ENCODE measurements around the gene LYPD6B.

Gene LYPD6B

GRCh38 chr2:149164827-149165226 lies 126.3 kb downstream of the LYPD6B start:
- Mint-ChIP-seq H3K36me3 (no peaks in the 10 kb centered on the region), H3K9me3 (no peaks in the 10 kb centered on the region), H3K27ac (no peak overlapping the region), H3K4me3 (no peak overlapping the region), H3K4me1 (peaks cover 14% of the 10 kb centered on the region), H3K27me3 (peaks cover 4% of the 10 kb centered on the region)

GRCh38 chr2:149167001-149167780 lies 128.7 kb downstream of the LYPD6B start:
- Mint-ChIP-seq H3K4me1 (peaks cover 4% of the 10 kb centered on the region), H3K36me3 (no peaks in the 10 kb centered on the region), H3K4me3 (no peak overlapping the region), H3K27ac (no peak overlapping the region), H3K9me3 (no peaks in the 10 kb centered on the region), H3K27me3 (peaks cover 4% of the 10 kb centered on the region)

- H3K4me1 Mint-ChIP-seq = peaks cover 4% of the 10 kb centered on the region
- H3K9me3 Mint-ChIP-seq = no peaks in the 10 kb centered on the region
- H3K4me3 Mint-ChIP-seq = no peak overlapping the region
- no peaks in the 10 kb centered on the region for H3K36me3 Mint-ChIP-seq
- H3K27ac Mint-ChIP-seq = no peak overlapping the region
- peaks cover 4% of the 10 kb centered on the region for H3K27me3 Mint-ChIP-seq
Measured at GRCh38 chr2:149167941-149168340, 129.4 kb downstream of the LYPD6B start.

GRCh38 chr2:149169656-149170055 lies 131.2 kb downstream of the LYPD6B start:
- Mint-ChIP-seq H3K4me1 (peaks cover 4% of the 10 kb centered on the region), H3K4me3 (no peak overlapping the region)

GRCh38 chr2:149170156-149170555 lies 131.7 kb downstream of the LYPD6B start:
- H3K27ac Mint-ChIP-seq = no peak overlapping the region
- H3K36me3 Mint-ChIP-seq = no peaks in the 10 kb centered on the region
- H3K9me3 Mint-ChIP-seq = no peaks in the 10 kb centered on the region
- no peaks in the 10 kb centered on the region for H3K27me3 Mint-ChIP-seq
- no peak overlapping the region for H3K4me3 Mint-ChIP-seq
- H3K4me1 Mint-ChIP-seq = peaks cover 4% of the 10 kb centered on the region

More at GRCh38 chr2:149169656-149170055, 131.2 kb downstream of the LYPD6B start:
- Mint-ChIP-seq H3K27ac (no peak overlapping the region), H3K9me3 (no peaks in the 10 kb centered on the region), H3K27me3 (no peaks in the 10 kb centered on the region), H3K36me3 (no peaks in the 10 kb centered on the region)

GRCh38 chr2:149170911-149171310 lies 132.4 kb downstream of the LYPD6B start:
- H3K4me1 Mint-ChIP-seq = peaks cover 4% of the 10 kb centered on the region
- H3K9me3 Mint-ChIP-seq = no peaks in the 10 kb centered on the region
- no peak overlapping the region for H3K27ac Mint-ChIP-seq
- no peaks in the 10 kb centered on the region for H3K36me3 Mint-ChIP-seq
- no peaks in the 10 kb centered on the region for H3K27me3 Mint-ChIP-seq
- H3K4me3 Mint-ChIP-seq = no peak overlapping the region

GRCh38 chr2:149173220-149173619 lies 134.7 kb downstream of the LYPD6B start:
- Mint-ChIP-seq H3K36me3 (no peaks in the 10 kb centered on the region), H3K27ac (no peak overlapping the region), H3K4me1 (no peaks in the 10 kb centered on the region), H3K4me3 (no peak overlapping the region), H3K27me3 (no peaks in the 10 kb centered on the region), H3K9me3 (no peaks in the 10 kb centered on the region)

GRCh38 chr2:149175956-149176355 lies 137.5 kb downstream of the LYPD6B start:
- H3K27me3 Mint-ChIP-seq = no peaks in the 10 kb centered on the region
- H3K4me1 Mint-ChIP-seq = no peaks in the 10 kb centered on the region
- H3K27ac Mint-ChIP-seq = no peak overlapping the region
- H3K36me3 Mint-ChIP-seq = no peaks in the 10 kb centered on the region
- H3K9me3 Mint-ChIP-seq = no peaks in the 10 kb centered on the region
- H3K4me3 Mint-ChIP-seq = no peak overlapping the region

- H3K4me1 Mint-ChIP-seq = no peaks in the 10 kb centered on the region
- no peaks in the 10 kb centered on the region for H3K9me3 Mint-ChIP-seq
Measured at GRCh38 chr2:149178612-149179011, 140.1 kb downstream of the LYPD6B start.

GRCh38 chr2:149180226-149180875 lies 141.9 kb downstream of the LYPD6B start:
- H3K36me3 Mint-ChIP-seq = no peaks in the 10 kb centered on the region
- no peaks in the 10 kb centered on the region for H3K9me3 Mint-ChIP-seq
- no peak overlapping the region for H3K27ac Mint-ChIP-seq

More at GRCh38 chr2:149178612-149179011, 140.1 kb downstream of the LYPD6B start:
- no peaks in the 10 kb centered on the region for H3K36me3 Mint-ChIP-seq
- no peak overlapping the region for H3K4me3 Mint-ChIP-seq
- no peak overlapping the region for H3K27ac Mint-ChIP-seq
- no peaks in the 10 kb centered on the region for H3K27me3 Mint-ChIP-seq

GRCh38 chr2:149183187-149183586 lies 144.7 kb downstream of the LYPD6B start:
- H3K27me3 Mint-ChIP-seq = no peaks in the 10 kb centered on the region
- no peaks in the 10 kb centered on the region for H3K9me3 Mint-ChIP-seq
- H3K4me1 Mint-ChIP-seq = no peaks in the 10 kb centered on the region
- H3K27ac Mint-ChIP-seq = no peak overlapping the region
- no peak overlapping the region for H3K4me3 Mint-ChIP-seq
- H3K36me3 Mint-ChIP-seq = no peaks in the 10 kb centered on the region

More at GRCh38 chr2:149180226-149180875, 141.9 kb downstream of the LYPD6B start:
- Mint-ChIP-seq H3K4me1 (no peaks in the 10 kb centered on the region), H3K27me3 (no peaks in the 10 kb centered on the region), H3K4me3 (no peak overlapping the region)

- Mint-ChIP-seq H3K9me3 (no peaks in the 10 kb centered on the region), H3K36me3 (no peaks in the 10 kb centered on the region)
Measured at GRCh38 chr2:149184991-149185390, 146.5 kb downstream of the LYPD6B start.

GRCh38 chr2:149185942-149186490 lies 147.5 kb downstream of the LYPD6B start:
- Mint-ChIP-seq H3K36me3 (no peaks in the 10 kb centered on the region), H3K27me3 (peaks cover 1% of the 10 kb centered on the region), H3K9me3 (no peaks in the 10 kb centered on the region), H3K27ac (no peak overlapping the region), H3K4me1 (no peaks in the 10 kb centered on the region), H3K4me3 (no peak overlapping the region)

More at GRCh38 chr2:149184991-149185390, 146.5 kb downstream of the LYPD6B start:
- Mint-ChIP-seq H3K4me1 (no peaks in the 10 kb centered on the region), H3K4me3 (no peak overlapping the region), H3K27me3 (peaks cover 1% of the 10 kb centered on the region), H3K27ac (no peak overlapping the region)

GRCh38 chr2:149187057-149187456 lies 148.6 kb downstream of the LYPD6B start:
- no peak overlapping the region for H3K27ac Mint-ChIP-seq
- peaks cover 1% of the 10 kb centered on the region for H3K27me3 Mint-ChIP-seq
- no peaks in the 10 kb centered on the region for H3K4me1 Mint-ChIP-seq
- H3K36me3 Mint-ChIP-seq = no peaks in the 10 kb centered on the region
- H3K4me3 Mint-ChIP-seq = no peak overlapping the region
- H3K9me3 Mint-ChIP-seq = no peaks in the 10 kb centered on the region

GRCh38 chr2:149188291-149188690 lies 149.8 kb downstream of the LYPD6B start:
- Mint-ChIP-seq H3K4me1 (no peaks in the 10 kb centered on the region), H3K9me3 (no peaks in the 10 kb centered on the region), H3K27ac (no peak overlapping the region), H3K36me3 (no peaks in the 10 kb centered on the region), H3K4me3 (no peak overlapping the region), H3K27me3 (peaks cover 1% of the 10 kb centered on the region)

GRCh38 chr2:149189769-149190168 lies 151.3 kb downstream of the LYPD6B start:
- H3K27ac Mint-ChIP-seq = no peak overlapping the region
- H3K27me3 Mint-ChIP-seq = peaks cover 1% of the 10 kb centered on the region

More at GRCh38 chr2:149189769-149190168, 151.3 kb downstream of the LYPD6B start:
- H3K36me3 Mint-ChIP-seq = no peaks in the 10 kb centered on the region
- no peak overlapping the region for H3K4me3 Mint-ChIP-seq
- H3K9me3 Mint-ChIP-seq = no peaks in the 10 kb centered on the region
- no peaks in the 10 kb centered on the region for H3K4me1 Mint-ChIP-seq

Measured in activated naive CD4-positive, alpha-beta T cell treated with anti-CD3 and anti-CD28 coated beads, Interleukin-2, amount 50 U/mL, for 24 hours (primary cell).